ENCODE measurements around the gene MYORG.
"Not testable (repeated sequence)": the region's sequence is repeated elsewhere in the genome, so short reads cannot be mapped to it uniquely, and the experiment has no call there.

MYORG gene

DNA sequence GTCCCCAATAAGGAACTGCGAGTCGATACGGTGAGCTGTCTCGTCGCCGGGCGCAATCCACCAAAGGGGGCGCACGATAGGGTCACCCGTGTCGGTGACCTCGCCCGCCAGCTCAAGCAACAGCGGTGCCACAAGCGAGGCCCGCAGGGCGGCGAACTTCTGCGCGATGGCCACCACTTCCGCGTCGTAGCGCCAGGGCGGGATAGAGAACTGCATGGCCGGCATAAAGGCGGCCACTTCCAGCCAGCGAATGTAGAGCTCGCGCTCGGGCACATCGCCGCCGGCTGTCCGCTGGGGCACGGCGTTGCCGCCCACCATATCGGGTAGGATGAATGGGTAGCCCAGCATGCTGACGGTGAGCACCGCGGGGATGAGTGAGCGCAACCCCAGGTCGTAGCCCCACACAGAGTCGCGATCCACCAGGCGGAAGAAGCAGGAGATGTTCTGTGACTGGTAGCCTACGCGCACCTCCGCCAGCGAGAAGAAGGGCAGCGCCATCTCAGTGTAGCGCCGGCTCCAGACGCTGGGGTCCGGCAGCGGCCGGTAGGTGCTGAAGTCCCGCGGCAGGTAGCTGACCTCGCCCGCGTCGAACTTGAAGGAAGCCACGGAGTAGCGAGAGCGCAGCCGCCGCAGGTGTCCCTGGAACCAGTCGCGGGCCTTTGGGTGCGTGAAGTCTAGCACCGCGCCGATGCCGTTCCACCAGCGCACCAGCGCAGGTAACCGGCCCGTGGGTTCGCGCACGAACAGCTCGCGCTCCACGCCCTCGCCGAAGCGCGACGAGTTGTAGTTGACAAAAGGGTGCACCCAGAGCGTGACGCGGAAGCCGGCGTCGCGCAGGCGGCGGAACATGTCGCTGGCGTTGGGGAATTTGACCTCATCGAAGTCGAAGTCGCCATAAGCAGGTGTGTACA is 5.5 kb downstream of the MYORG start:
- Histone ChIP-seq H2AK5ac (ENCODE audit: low read length, severe bottlenecking) (no peak overlapping the region), H3K4me2 (ENCODE audit: low read length, poor library complexity, severe bottlenecking) (no peak overlapping the region), H3K27me3 (ENCODE audit: control insufficient read depth in 1 of 2, insufficient read depth in 1 of 2, low read length in 2 of 2) (peaks cover 0 to 37% of the 10 kb centered on the region in 2 experiments), H2AFZ (ENCODE audit: low read depth, low read length) (no peak overlapping the region), H3K23ac (ENCODE audit: low read length in 2 of 2) (no peak overlapping the region), H2BK12ac (ENCODE audit: low read length in 2 of 2) (no peak overlapping the region), H2BK120ac (ENCODE audit: low read depth, low read length) (no peak overlapping the region), H3K27ac (ENCODE audit: low read length, poor library complexity, severe bottlenecking) (no peak overlapping the region), H3K4ac (ENCODE audit: low read depth in 1 of 2, low read length in 2 of 2) (no peak overlapping the region), H3K79me1 (replicated peaks; ENCODE audit: low read length, poor library complexity, severe bottlenecking) (no peaks in the 10 kb centered on the region), H2BK15ac (ENCODE audit: low read depth, poor library complexity, severe bottlenecking) (no peak overlapping the region), H3K14ac (ENCODE audit: low read length in 2 of 2) (no peak overlapping the region), H4K91ac (ENCODE audit: low read length) (peak overlapping the region; percentile 62), H3K36me3 (ENCODE audit: control insufficient read depth in 1 of 2, insufficient read depth in 2 of 2, low read depth in 1 of 2, low read length in 2 of 2) (peaks cover 0 to 21% of the 10 kb centered on the region in 2 experiments), H3K4me3 (ENCODE audit: insufficient read depth in 1 of 2, low read depth in 1 of 2, low read length in 2 of 2) (peak overlapping the region; percentile 22 to 56), H4K8ac (ENCODE audit: low read length) (no peak overlapping the region), H3K9ac (ENCODE audit: low read length) (no peak overlapping the region), H3K4me1 (ENCODE audit: control insufficient read depth, insufficient read depth, low read depth, low read length) (peaks cover 3% of the 10 kb centered on the region), H3K9me3 (ENCODE audit: control insufficient read depth, low read length) (no peaks in the 10 kb centered on the region), H3K18ac (ENCODE audit: low read depth in 1 of 2, low read length in 2 of 2) (no peak overlapping the region), H2BK5ac (ENCODE audit: low read depth, low read length, poor library complexity, severe bottlenecking) (no peak overlapping the region)
- no peak for DNase-seq
- WGBS: 99% methylated on average over 105 of the region's 105 CpGs

DNA sequence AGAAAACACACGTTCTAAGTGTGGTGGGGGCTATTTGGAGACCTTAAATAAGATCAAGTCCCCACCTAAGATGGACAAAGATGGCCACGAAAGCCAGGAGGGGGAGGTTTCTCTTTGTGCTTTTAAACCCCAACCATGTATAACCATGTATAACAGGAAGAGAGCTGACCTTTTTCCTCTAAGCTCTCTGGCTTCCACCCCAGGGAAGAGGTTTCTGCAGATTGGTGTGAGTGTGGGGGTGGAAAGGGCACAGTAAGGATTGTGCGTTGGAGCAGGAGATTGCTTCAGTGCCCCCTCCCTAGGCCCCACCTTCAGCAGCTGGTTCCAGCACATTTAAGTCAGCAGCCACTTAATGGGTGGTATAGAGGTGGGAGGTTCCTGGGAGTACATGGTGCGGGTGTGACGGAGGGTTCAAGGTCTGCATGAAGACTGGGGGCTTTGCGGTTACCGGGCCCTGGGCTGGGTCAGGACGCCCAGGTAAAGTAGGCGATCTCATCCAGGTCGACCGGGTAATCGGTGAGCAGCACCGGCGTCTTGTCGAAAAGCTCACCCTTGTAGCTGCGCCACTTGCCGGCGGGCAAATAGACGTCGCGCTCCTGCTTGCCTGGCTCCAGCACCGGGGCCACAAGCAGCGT is 6.2 kb downstream of the MYORG start:
- H3K23ac ChIP-seq (ENCODE audit: low read length in 2 of 2): peak overlapping the region in 1 of 2 experiments; percentile 20
- H3K4me1 ChIP-seq (ENCODE audit: control insufficient read depth, insufficient read depth, low read depth, low read length): no peaks in the 10 kb centered on the region
- no peak overlapping the region for H3K4ac ChIP-seq (ENCODE audit: low read depth in 1 of 2, low read length in 2 of 2)
- H3K9ac ChIP-seq (ENCODE audit: low read length): no peak overlapping the region
- H3K4me2 ChIP-seq (ENCODE audit: low read length, poor library complexity, severe bottlenecking): no peak overlapping the region
- no peaks in the 10 kb centered on the region for H3K79me1 ChIP-seq (replicated peaks; ENCODE audit: low read length, poor library complexity, severe bottlenecking)
- no peak overlapping the region for H2BK12ac ChIP-seq (ENCODE audit: low read length in 2 of 2)
- H3K27me3 ChIP-seq (ENCODE audit: control insufficient read depth in 1 of 2, insufficient read depth in 1 of 2, low read length in 2 of 2): peaks cover 0 to 30% of the 10 kb centered on the region in 2 experiments
- no peaks in the 10 kb centered on the region for H3K9me3 ChIP-seq (ENCODE audit: control insufficient read depth, low read length)
- H2BK5ac ChIP-seq (ENCODE audit: low read depth, low read length, poor library complexity, severe bottlenecking): no peak overlapping the region
- no peak overlapping the region for H2AFZ ChIP-seq (ENCODE audit: low read depth, low read length)
- H3K4me3 ChIP-seq (ENCODE audit: insufficient read depth in 1 of 2, low read depth in 1 of 2, low read length in 2 of 2): peak overlapping the region; percentile 22 to 56
- no peak overlapping the region for H4K8ac ChIP-seq (ENCODE audit: low read length)
- H3K36me3 ChIP-seq (ENCODE audit: control insufficient read depth in 1 of 2, insufficient read depth in 2 of 2, low read depth in 1 of 2, low read length in 2 of 2): peaks cover 0 to 21% of the 10 kb centered on the region in 2 experiments
- H2BK15ac ChIP-seq (ENCODE audit: low read depth, poor library complexity, severe bottlenecking): no peak overlapping the region
- H3K27ac ChIP-seq (ENCODE audit: low read length, poor library complexity, severe bottlenecking): no peak overlapping the region
- 98% methylated on average over 21 of the region's 23 CpGs for WGBS
- no peak for DNase-seq
- H4K91ac ChIP-seq (ENCODE audit: low read length): no peak overlapping the region
- H2BK120ac ChIP-seq (ENCODE audit: low read depth, low read length): no peak overlapping the region
- H2AK5ac ChIP-seq (ENCODE audit: low read length, severe bottlenecking): no peak overlapping the region
- no peak overlapping the region for H3K14ac ChIP-seq (ENCODE audit: low read length in 2 of 2)
- H3K18ac ChIP-seq (ENCODE audit: low read depth in 1 of 2, low read length in 2 of 2): no peak overlapping the region

DNA sequence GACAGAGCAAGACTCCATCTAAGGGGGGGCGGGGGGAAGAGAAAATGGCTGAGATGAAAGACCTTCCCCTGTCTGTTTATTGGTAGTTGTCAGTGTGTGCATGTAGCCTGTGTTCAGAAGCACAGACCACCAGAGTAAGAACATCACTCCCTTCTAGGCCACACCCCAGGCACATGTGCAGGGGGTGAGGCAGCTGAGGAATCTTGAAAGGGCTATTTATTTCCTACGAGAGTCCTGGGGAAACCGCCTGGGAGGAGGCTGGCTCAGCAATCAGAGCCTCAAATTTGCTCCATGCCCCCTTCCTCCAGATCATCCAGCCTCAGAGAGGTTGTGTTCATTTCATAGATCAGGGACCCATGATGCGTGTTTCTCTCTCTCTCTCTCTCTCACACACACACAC is 7.1 kb downstream of the MYORG start:
- Histone ChIP-seq H3K79me1 (replicated peaks; ENCODE audit: low read length, poor library complexity, severe bottlenecking) (no peaks in the 10 kb centered on the region), H3K9me3 (ENCODE audit: control insufficient read depth, low read length) (no peaks in the 10 kb centered on the region), H3K23ac (ENCODE audit: low read length in 2 of 2) (no peak overlapping the region), H4K91ac (ENCODE audit: low read length) (no peak overlapping the region), H3K4me2 (ENCODE audit: low read length, poor library complexity, severe bottlenecking) (no peak overlapping the region), H3K9ac (ENCODE audit: low read length) (no peak overlapping the region), H2AK5ac (ENCODE audit: low read length, severe bottlenecking) (no peak overlapping the region), H3K4ac (ENCODE audit: low read depth in 1 of 2, low read length in 2 of 2) (no peak overlapping the region), H2BK5ac (ENCODE audit: low read depth, low read length, poor library complexity, severe bottlenecking) (no peak overlapping the region), H3K36me3 (ENCODE audit: control insufficient read depth in 1 of 2, insufficient read depth in 2 of 2, low read depth in 1 of 2, low read length in 2 of 2) (peaks cover 0 to 21% of the 10 kb centered on the region in 2 experiments), H3K27me3 (ENCODE audit: control insufficient read depth in 1 of 2, insufficient read depth in 1 of 2, low read length in 2 of 2) (peaks cover 0 to 24% of the 10 kb centered on the region in 2 experiments), H3K18ac (ENCODE audit: low read depth in 1 of 2, low read length in 2 of 2) (no peak overlapping the region), H3K27ac (ENCODE audit: low read length, poor library complexity, severe bottlenecking) (no peak overlapping the region), H4K8ac (ENCODE audit: low read length) (no peak overlapping the region), H2BK15ac (ENCODE audit: low read depth, poor library complexity, severe bottlenecking) (no peak overlapping the region), H3K14ac (ENCODE audit: low read length in 2 of 2) (no peak overlapping the region), H3K4me1 (ENCODE audit: control insufficient read depth, insufficient read depth, low read depth, low read length) (no peaks in the 10 kb centered on the region), H2AFZ (ENCODE audit: low read depth, low read length) (no peak overlapping the region), H3K4me3 (ENCODE audit: insufficient read depth in 1 of 2, low read depth in 1 of 2, low read length in 2 of 2) (no peak overlapping the region), H2BK12ac (ENCODE audit: low read length in 2 of 2) (no peak overlapping the region), H2BK120ac (ENCODE audit: low read depth, low read length) (no peak overlapping the region)
- WGBS: 89% methylated on average over 4 of the region's 4 CpGs
- DNase-seq: no peak

DNA sequence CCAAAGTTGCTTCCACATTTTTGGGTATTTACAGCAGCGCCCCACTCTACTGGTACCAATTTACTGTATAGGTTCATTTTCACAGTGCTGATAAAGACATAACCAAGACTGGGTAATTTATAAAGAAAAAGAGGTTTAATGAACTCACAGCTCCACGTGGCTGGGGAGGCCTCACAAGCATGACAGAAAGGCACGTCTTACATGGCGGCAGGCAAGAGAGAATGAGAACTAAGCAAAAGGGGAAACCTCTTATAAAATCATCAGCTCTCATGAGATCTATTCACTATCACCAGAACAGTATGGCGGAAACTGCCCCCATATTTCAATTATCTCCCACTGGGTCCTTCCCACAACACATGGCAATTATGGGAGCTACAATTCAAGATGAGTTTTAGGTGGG is 7.9 kb downstream of the MYORG start:
- not testable (repeated sequence) for H2AK5ac ChIP-seq (ENCODE audit: low read length, severe bottlenecking); H4K91ac ChIP-seq (ENCODE audit: low read length); H2BK15ac ChIP-seq (ENCODE audit: low read depth, poor library complexity, severe bottlenecking); H3K9me3 ChIP-seq (ENCODE audit: control insufficient read depth, low read length); H3K4me2 ChIP-seq (ENCODE audit: low read length, poor library complexity, severe bottlenecking); H2BK5ac ChIP-seq (ENCODE audit: low read depth, low read length, poor library complexity, severe bottlenecking); DNase-seq; H3K14ac ChIP-seq (ENCODE audit: low read length in 2 of 2); H3K23ac ChIP-seq (ENCODE audit: low read length in 2 of 2); H2BK12ac ChIP-seq (ENCODE audit: low read length in 2 of 2); H3K18ac ChIP-seq (ENCODE audit: low read depth in 1 of 2, low read length in 2 of 2); H3K4me3 ChIP-seq (ENCODE audit: insufficient read depth in 1 of 2, low read depth in 1 of 2, low read length in 2 of 2); H3K27ac ChIP-seq (ENCODE audit: low read length, poor library complexity, severe bottlenecking); H3K9ac ChIP-seq (ENCODE audit: low read length); H2AFZ ChIP-seq (ENCODE audit: low read depth, low read length); H3K4ac ChIP-seq (ENCODE audit: low read depth in 1 of 2, low read length in 2 of 2); H3K79me1 ChIP-seq (replicated peaks; ENCODE audit: low read length, poor library complexity, severe bottlenecking); H3K4me1 ChIP-seq (ENCODE audit: control insufficient read depth, insufficient read depth, low read depth, low read length); H4K8ac ChIP-seq (ENCODE audit: low read length); H2BK120ac ChIP-seq (ENCODE audit: low read depth, low read length)
- H3K27me3 ChIP-seq (ENCODE audit: control insufficient read depth in 1 of 2, insufficient read depth in 1 of 2, low read length in 2 of 2): peaks cover 0 to 20% of the 10 kb centered on the region in 2 experiments
- WGBS: 77% methylated on average over 3 of the region's 5 CpGs
- peaks cover 0 to 21% of the 10 kb centered on the region in 2 experiments for H3K36me3 ChIP-seq (ENCODE audit: control insufficient read depth in 1 of 2, insufficient read depth in 2 of 2, low read depth in 1 of 2, low read length in 2 of 2)

Measured in mesenchymal stem cell (in vitro differentiated cells and primary cell).